ENCODE data around the gene ACADS. TPM values are rescaled to one million over a fixed set of nuclear protein-coding genes. Genes with fewer than 3 reads are reported as not detected.

The ACADS gene
- total RNA-seq, 1 donor from 2014 or later, result 11.7 TPM

DNA sequence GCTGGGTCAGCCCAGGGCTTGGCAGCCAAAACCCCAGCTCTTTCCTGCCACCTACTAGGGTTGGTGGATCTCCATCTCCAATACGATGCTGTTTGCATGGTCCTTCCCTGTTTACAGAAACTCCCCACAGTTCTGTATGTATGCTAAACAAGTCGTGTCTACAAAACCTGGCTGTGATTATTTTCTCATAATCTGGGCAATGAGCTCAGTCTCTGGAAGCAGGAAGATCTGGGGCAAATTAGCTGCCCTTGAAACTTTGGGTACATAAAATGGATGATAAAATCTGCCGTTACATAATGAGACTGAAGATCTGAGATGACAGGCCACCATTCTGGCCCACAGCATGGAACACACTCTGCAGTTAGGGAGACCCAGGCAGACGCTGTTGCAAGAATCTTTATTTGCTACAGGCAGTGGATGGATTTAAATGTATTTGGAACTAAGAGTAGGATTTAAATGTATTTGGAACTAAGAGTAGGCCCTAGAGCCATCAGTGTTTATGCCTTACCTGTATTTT, 31.7 kb downstream of the ACADS start:
- no peak for DNase-seq (ENCODE audit: low spot score, unreplicated experiment)
- Mint-ChIP-seq H3K4me3 (ENCODE audit: low read depth) (no peak overlapping the region), H3K4me1 (ENCODE audit: low read depth) (peaks cover 9% of the 10 kb centered on the region), H3K36me3 (ENCODE audit: insufficient read depth) (peaks cover 12% of the 10 kb centered on the region), H3K9me3 (ENCODE audit: low read depth) (peaks cover 5% of the 10 kb centered on the region), H3K27ac (no peak overlapping the region), H3K27me3 (no peaks in the 10 kb centered on the region)
- TF ChIP-seq, protein P1, sequence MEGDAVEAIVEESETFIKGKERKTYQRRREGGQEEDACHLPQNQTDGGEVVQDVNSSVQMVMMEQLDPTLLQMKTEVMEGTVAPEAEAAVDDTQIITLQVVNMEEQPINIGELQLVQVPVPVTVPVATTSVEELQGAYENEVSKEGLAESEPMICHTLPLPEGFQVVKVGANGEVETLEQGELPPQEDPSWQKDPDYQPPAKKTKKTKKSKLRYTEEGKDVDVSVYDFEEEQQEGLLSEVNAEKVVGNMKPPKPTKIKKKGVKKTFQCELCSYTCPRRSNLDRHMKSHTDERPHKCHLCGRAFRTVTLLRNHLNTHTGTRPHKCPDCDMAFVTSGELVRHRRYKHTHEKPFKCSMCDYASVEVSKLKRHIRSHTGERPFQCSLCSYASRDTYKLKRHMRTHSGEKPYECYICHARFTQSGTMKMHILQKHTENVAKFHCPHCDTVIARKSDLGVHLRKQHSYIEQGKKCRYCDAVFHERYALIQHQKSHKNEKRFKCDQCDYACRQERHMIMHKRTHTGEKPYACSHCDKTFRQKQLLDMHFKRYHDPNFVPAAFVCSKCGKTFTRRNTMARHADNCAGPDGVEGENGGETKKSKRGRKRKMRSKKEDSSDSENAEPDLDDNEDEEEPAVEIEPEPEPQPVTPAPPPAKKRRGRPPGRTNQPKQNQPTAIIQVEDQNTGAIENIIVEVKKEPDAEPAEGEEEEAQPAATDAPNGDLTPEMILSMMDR (IDR thresholded peaks at IDR 0.05; ENCODE audit: unreplicated experiment), result no peak

GRCh38 chr12:120757949-120758348, 32.3 kb downstream of the ACADS start:
- peaks cover 9% of the 10 kb centered on the region for H3K4me1 Mint-ChIP-seq (ENCODE audit: low read depth)
- no peaks in the 10 kb centered on the region for H3K27me3 Mint-ChIP-seq
- peaks cover 12% of the 10 kb centered on the region for H3K36me3 Mint-ChIP-seq (ENCODE audit: insufficient read depth)
- TF ChIP-seq, protein P1 (IDR thresholded peaks at IDR 0.05; ENCODE audit: unreplicated experiment), result no peak
- peaks cover 5% of the 10 kb centered on the region for H3K9me3 Mint-ChIP-seq (ENCODE audit: low read depth)
- no peak overlapping the region for H3K27ac Mint-ChIP-seq
- DNase-seq (ENCODE audit: low spot score, unreplicated experiment), result no peak
- no peak overlapping the region for H3K4me3 Mint-ChIP-seq (ENCODE audit: low read depth)

DNA sequence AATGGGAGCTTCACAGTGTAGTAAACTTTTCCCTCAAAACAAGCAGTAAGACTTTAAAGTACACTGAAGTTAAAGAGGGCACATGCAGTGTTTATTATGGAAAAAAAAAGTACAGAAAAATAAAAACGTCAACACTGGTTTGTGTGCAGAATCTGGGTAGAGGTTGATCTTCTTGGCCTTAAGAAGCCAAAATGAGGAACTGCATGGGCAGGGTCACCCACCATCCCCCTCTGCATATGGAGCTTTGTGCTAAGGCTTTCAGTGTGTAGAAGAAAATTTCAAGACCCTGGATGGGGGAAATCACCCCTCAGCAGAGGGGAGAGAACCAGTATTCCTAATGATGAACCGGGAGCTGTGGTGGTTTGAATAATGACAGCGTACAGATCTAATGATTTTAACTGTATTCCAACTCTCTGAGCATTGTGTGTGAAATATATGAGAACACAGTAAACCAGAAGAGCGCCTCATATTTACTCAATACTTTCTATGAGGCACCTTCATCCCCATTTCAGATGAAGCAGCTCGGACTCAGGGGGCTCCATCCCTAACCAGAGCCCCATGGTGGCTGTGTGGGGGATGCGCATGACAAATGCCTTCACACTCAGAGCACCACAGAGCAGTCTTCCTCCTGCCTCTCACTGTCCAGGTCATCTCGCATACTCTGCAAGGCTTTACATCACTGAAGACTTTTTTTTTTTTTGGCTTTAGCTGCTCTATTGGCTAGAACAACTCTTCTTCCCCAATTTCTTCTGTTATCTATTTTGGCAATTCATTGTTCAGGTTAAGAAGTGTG, 33.4 kb downstream of the ACADS start:
- Mint-ChIP-seq H3K4me1 (ENCODE audit: low read depth) (peaks cover 9% of the 10 kb centered on the region), H3K27ac (no peak overlapping the region), H3K4me3 (ENCODE audit: low read depth) (no peak overlapping the region), H3K27me3 (no peaks in the 10 kb centered on the region), H3K36me3 (ENCODE audit: insufficient read depth) (peaks cover 12% of the 10 kb centered on the region), H3K9me3 (ENCODE audit: low read depth) (peaks cover 5% of the 10 kb centered on the region)
- TF ChIP-seq, protein P1 (IDR thresholded peaks at IDR 0.05; ENCODE audit: unreplicated experiment), result no peak
- DNase-seq (ENCODE audit: low spot score, unreplicated experiment), result no peak

DNA sequence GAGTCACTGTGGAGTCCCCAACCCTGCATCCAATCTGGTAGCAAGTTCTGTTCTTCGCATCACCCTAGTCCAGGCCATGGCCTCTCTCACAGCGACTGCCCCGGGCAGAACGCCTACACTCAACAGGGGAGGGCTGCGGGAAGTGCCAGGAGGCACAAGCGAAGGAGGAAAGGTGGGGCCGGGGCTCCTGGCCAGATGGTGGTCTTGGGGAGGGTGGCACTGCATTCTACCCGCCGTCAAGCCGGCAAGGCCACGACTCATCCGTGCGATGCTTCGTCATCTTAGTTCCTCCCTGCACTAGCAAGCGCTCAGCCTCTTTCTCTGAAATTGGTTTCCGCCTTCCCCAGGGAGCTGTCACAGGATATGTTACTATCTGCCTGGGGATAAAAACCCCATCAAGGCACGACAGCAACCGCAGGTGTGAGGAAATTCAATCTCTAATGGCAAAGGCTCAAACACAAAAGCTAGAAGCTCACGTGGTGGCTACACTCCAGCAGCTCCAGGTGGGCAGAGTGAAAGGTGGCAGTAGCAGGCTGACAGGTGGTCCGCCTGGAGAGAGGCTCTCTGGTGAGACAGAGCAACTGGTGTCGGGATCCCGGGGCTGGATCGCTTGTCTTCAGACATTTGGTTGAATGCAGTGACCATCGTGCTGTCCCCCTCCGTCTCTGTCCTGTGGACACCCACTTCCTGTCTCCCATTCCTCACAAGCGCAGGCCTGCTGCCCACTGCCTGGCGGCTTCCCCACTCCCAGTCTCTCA, 34.1 kb downstream of the ACADS start:
- H3K4me1 Mint-ChIP-seq (ENCODE audit: low read depth), result peaks cover 9% of the 10 kb centered on the region
- H3K36me3 Mint-ChIP-seq (ENCODE audit: insufficient read depth), result peaks cover 16% of the 10 kb centered on the region
- no peaks in the 10 kb centered on the region for H3K27me3 Mint-ChIP-seq
- peaks cover 5% of the 10 kb centered on the region for H3K9me3 Mint-ChIP-seq (ENCODE audit: low read depth)
- DNase-seq (ENCODE audit: low spot score, unreplicated experiment), result no peak
- peak overlapping the region; percentile 89 for H3K27ac Mint-ChIP-seq
- no peak overlapping the region for H3K4me3 Mint-ChIP-seq (ENCODE audit: low read depth)
- TF ChIP-seq, protein P1 (IDR thresholded peaks at IDR 0.05; ENCODE audit: unreplicated experiment), result no peak
